HG02981 (cell line): ENCODE measurements around the gene BAHCC1.

Experiments used
- ATAC-seq: cut with Tn5 transposase; IDR thresholded peaks from one replicate; pipeline ENCODE4 v1.9.1; 2021; ENCODE audit warnings: mild to moderate bottlenecking, moderate library complexity; ENCODE audit not compliant: unreplicated experiment

BAHCC1 gene

GRCh38 chr17:81386141-81386645 lies 9.1 kb upstream of the BAHCC1 start:
- ATAC-seq: no peak

GRCh38 chr17:81386646-81387099 lies 8.6 kb upstream of the BAHCC1 start:
- no peak for ATAC-seq

- no peak for ATAC-seq
Measured at GRCh38 chr17:81387100-81388090, 7.9 kb upstream of the BAHCC1 start.

- no peak for ATAC-seq
Measured at GRCh38 chr17:81388091-81388611, 7.1 kb upstream of the BAHCC1 start.

- no peak for ATAC-seq
Measured at GRCh38 chr17:81388612-81389367, 6.5 kb upstream of the BAHCC1 start.

GRCh38 chr17:81389585-81389984 lies 5.7 kb upstream of the BAHCC1 start:
- no peak for ATAC-seq

- ATAC-seq: no peak
Measured at GRCh38 chr17:81390029-81390872, 5.0 kb upstream of the BAHCC1 start.

- ATAC-seq: no peak
Measured at GRCh38 chr17:81390873-81391255, 4.4 kb upstream of the BAHCC1 start.

- ATAC-seq: no peak
Measured at GRCh38 chr17:81391293-81391935, 3.8 kb upstream of the BAHCC1 start.

- ATAC-seq: no peak
Measured at GRCh38 chr17:81391936-81392908, 3.0 kb upstream of the BAHCC1 start.

- ATAC-seq: no peak
Measured at GRCh38 chr17:81392909-81393654, 2.2 kb upstream of the BAHCC1 start.

GRCh38 chr17:81393684-81394376 lies 1.4 kb upstream of the BAHCC1 start:
- ATAC-seq: no peak

GRCh38 chr17:81394377-81394920 lies 808 bp upstream of the BAHCC1 start:
- no peak for ATAC-seq

- ATAC-seq: no peak
Measured at GRCh38 chr17:81395600-81396277, 482 bp downstream of the BAHCC1 start.

GRCh38 chr17:81396278-81396721 lies 1.0 kb downstream of the BAHCC1 start:
- ATAC-seq: no peak

GRCh38 chr17:81396722-81397313 lies 1.6 kb downstream of the BAHCC1 start:
- ATAC-seq: no peak
